Dedifferentiated amniotic fluid mesenchymal stem cell (primary cell): Measurements from ENCODE around the gene TAAR5.
"Not testable (repeated sequence)": the region's sequence is repeated elsewhere in the genome, so short reads cannot be mapped to it uniquely, and the experiment has no call there.

ENCODE experiments used
- DNase-seq: peaks from one replicate; pipeline ENCODE4 v3.0.0-alpha.2; 2016; ENCODE audit errors: extremely low spot score

The TAAR5 gene, protein sequence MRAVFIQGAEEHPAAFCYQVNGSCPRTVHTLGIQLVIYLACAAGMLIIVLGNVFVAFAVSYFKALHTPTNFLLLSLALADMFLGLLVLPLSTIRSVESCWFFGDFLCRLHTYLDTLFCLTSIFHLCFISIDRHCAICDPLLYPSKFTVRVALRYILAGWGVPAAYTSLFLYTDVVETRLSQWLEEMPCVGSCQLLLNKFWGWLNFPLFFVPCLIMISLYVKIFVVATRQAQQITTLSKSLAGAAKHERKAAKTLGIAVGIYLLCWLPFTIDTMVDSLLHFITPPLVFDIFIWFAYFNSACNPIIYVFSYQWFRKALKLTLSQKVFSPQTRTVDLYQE

DNA sequence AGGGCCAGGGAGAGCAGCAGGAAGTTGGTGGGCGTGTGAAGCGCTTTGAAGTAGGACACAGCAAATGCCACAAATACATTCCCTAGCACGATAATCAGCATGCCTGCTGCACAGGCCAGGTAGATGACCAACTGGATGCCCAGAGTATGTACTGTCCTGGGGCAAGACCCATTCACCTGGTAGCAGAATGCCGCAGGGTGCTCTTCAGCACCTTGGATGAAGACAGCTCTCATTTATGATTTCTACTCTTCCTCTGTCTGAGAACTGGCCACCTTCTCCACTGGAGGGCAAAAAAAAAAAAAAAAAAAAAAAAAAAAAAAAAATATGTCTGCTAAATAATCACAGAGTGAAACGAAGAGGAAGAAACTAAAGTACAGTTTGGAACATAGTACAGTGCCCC lies at the start of gene TAAR5:
TAAR5 (minus strand) TSS at position 288 of the 400 bp plus-strand sequence; CDS start at position 233, 55 bp downstream.
- no peak for DNase-seq

DNA sequence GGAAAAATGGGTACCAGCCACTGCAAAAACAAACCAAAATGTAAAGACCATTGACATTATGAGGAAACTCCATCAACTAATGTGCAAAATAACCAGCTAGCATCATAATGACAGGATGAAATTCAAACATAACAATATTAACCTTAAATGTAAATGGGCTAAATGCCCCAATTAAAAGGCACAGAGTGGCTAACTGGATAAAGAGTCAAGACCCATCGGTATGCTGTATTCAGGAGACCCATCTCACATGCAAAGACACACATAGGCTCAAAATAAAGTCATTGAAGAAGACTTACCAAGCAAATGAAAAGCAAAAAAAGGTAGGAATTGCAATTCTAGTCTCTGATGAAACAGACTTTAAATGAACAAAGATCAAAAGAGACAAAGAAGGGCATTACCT lies 47.6 kb upstream of the TAAR5 start:
- DNase-seq, result not testable (repeated sequence)

DNA sequence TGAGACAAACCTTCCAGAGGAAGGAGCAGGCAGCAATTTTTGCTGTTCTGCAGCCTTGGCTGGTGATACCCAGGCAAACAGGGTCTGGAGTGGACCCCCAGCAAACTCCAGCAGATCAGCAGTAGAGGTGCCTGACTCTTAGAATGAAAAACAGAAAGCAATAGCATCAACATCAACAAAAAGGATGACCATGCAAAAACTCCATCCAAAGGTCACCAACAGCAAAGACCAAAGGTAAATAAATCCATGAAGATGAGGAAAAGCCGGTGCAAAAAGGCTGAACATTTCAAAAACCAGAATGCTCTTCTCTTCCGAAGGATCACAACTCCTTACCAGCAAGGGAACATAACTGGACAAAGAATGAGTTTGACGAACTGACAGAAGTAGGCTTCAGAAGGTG lies 46.4 kb upstream of the TAAR5 start:
- DNase-seq, result not testable (repeated sequence)

DNA sequence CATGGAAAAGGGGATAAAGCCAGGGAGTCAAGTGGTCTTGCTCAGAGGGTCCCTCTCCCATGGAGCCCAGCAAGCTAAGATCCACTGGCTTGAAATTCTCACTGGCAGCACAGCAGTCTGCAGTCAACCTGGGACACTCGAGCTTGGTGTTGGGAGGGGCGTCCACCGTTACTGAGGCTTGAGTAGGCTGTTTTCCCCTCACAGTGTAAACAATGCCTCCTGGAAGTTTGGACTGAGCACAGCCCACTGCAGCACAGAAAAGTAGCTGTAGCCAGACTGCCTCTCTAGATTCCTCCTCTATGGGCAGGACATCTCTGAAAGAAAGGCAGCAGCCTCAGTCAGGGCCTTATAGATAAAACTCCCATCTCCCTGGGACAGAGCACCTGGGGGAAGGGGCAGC lies 45.7 kb upstream of the TAAR5 start:
- not testable (repeated sequence) for DNase-seq

DNA sequence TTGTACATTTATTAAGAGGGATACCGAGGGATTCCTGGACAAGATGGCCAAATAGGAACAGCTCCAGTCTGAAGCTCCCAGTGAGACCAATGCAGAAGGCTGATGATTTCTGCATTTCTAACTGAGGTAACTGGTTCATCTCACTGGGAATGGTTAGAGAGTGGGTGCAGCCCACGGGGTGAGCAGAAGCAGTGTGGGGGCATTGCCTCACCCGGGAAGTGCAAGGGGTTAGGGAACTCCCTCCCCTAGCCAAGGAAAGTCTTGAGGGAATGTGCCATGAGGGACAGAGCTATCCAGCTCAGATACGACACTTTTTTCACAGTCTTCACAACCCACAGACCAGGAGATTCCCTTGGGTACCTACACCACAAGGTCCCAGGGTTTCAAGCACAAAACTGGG lies 45.3 kb upstream of the TAAR5 start:
- DNase-seq, result no peak

DNA sequence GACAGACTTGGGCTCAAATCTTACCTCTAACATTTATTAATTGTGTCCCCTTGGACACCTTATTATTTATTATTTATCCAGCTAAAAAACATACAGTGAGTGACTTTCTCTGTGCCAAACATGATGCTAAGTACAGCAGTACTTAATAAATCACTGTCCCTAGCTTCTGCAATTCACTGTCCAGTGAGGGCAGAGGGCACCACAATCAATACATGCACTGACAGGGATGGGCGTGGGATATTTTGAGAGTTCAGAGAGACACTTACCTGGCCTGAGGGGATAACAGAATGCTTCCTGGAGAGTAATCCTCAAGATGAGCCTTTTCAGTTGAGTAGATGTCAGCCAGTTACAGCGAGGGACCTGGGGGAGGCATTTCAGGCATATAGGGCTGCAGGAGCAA lies 43.8 kb upstream of the TAAR5 start:
- no peak for DNase-seq

DNA sequence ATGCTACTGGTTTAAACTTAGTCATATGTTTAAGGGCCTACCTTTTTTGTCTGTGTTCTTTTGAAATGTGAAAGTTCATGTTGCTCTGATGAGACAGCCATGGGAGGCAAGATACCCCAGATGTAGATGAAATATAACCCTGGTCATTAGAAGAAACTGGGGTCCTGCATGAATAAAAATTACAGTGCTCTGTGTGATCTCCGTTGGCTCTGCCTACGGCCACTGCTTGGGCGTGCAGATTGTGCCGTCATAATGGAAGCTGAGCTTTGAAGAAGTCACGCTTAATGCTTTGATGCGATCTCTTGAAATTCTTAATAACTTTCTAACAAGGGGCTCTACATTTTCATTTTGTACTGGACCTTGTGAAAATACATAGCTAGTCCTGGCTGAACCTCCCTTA lies 34.6 kb upstream of the TAAR5 start, which contains the start of gene TAAR2:
TAAR2 (minus strand) TSS at position 101 of the 400 bp plus-strand sequence; CDS start at position 101, 0 bp downstream.
- DNase-seq, result no peak

DNA sequence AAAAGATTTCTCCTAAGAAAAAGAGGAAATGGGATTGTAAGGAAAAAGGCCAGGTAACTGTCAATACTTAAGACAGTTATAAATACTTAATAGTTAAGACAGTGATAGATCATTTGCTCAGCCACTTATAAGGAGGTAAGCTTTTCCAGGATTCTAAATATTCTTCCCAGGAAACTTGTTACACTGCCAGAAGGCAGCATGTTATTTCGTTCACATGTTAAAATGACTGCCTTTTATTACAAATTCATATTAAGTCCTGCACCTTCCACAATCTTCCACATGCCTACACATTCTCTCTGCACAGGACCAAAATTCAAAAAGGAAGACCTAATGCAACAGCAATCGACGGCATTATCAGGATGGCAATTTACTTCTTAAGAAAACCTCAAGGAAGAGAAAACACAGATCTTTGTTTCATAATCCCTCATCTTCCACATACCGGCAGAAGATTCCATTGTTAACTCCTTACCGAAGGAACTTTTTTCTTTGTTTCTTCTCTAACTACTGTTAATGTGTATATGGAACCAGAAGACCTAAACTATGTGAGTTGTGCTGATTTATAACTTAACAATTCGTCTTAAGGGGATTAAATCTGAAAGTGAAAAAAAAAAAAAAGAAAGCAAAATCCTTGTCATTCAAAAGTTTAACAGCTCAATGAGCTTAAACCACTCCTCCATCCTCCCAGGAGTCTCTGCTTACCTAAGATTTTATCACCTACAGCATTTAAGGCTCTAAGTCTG lies 33.7 kb upstream of the TAAR5 start:
- DNase-seq, result no peak

DNA sequence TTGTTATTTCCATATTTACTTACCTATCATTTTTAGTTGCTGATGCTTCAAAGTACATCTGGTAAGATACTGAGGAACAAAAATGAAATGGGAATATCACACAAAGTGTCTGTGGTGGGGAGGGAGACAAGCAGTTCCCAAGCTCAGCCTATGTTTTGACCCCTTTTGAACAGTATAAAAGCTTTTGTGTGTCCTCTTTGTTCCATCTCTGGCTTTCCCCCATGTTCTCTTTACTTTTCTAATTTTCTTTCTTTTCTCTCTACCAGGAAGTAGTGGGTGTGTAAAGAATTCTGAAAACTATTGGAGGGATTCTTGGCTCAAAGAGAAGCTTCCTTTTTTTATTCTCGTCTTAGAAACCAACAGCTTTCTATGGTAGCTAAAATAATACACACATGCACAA lies 27.1 kb upstream of the TAAR5 start:
- DNase-seq, result no peak

DNA sequence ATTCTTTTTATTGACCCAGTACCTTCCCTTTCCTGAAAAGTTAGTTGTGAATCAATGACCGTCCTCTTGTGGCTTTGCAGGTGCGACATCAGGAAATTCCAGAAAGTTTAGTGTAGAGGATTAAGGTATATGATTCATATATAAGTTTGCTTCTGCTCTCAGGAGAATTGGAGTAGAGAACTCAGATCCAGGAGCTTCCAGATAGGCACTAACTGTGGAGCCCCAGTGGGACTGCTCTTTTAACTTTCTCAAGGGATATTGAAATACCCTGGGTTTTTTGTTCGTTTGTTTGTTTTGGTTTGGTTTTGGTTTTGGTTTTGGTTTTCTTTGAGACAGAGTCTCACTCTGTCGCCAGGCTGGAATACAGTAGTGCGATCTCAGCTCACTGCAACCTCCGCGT lies 25.0 kb upstream of the TAAR5 start:
- DNase-seq, result no peak

DNA sequence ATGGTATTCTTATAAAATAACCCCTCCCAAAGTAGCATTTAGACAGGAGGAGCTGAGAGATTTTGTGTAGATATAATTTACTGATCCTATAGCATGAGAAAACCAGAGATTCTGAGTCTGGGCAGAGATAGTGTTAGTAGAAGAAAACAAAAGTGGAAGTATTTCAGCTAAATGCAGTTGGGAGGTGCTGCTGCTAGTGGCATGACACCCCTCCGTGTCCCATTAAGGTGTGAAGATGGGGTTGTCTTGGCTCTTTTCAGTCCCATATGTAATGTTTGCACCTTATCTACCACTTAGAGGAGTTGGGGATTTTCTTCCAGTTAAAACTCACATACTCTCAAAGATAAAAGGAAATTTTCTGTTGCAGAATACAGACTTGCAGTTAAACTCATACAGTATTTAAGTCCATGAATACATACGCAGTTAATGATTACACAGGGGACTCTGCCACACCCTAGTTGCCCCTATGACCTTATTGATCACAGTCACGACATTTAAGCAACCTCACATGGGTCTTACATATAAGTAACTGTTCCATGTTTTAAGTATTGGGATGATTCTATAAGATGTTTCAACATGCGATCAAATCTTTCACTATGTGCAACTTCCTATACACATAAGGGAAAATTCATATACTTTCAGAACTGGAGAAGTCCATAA lies 23.0 kb upstream of the TAAR5 start:
- DNase-seq, result no peak

DNA sequence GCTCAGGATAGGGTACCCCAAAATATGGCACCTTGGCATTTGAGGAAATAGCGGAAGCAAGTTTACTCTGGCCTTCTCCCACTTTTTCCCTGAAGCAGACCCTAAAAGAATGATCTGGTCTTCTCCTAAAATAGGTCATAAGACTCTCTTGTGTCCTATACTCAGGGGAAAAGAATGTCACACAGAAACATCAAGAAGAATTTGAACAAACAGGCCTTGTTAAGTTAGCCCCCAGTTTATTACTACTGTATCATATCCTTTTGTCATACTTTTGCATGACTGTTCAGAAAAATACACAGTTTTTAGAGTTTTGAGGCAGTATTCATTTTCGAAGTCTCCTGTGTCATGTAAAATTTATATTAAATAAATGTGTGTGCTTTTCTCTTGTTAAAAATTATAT lies 22.1 kb upstream of the TAAR5 start:
- DNase-seq, result no peak

DNA sequence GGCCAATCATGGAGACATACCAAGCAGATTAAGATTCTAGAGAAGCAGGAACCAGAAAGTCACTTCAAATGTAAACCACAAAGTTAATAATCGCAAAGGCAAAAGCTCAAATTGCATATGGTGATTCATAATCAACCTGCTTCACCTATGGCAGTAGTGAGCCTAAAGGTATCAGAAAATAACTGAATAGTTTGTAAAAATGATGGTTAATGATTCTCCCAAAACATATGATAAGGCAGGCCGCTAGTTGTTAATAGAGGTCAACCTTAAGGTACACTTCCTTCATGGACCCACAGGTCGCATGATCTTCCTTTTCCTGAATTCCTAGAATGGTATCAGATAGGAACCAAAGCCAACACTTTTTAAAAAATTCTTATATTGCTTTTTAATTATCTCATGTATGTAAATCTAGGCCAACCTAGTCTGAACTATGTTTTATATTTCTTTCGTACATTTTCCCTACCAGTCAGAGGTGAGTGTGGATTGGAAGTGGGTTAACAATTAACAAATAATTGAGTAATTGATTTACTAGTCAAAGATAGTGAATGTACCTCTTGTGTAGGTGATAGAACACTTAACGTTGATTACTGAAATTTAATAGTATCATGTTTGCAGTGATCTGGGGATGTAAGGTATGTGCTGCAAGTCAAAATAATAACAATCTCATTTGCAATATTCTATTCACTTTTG lies 18.1 kb upstream of the TAAR5 start:
- no peak for DNase-seq

DNA sequence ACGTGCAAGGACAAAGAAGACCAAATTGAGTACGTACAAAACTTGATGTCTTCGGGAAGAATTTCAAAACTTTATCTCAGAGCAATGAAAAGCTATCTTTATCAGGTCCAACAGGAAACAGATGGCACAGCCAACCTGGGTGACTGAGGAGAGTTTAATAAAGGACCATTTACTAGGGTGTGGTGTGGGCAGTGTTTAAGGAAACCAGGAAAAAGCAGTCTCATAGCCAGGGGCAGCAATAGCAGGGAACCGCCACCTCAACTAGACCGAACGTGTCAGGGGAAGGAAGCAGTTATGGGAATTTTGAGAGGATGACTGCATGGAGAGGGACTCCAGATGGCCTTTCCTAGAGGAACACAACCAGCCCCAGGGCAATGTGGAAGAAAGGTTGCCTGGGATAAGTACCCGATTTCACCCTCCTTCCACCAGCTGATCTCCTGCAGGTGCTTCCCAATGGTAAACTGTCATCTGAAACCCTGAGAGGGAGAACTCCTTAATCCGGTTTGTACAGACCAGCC lies 15.2 kb upstream of the TAAR5 start:
- DNase-seq, result no peak

DNA sequence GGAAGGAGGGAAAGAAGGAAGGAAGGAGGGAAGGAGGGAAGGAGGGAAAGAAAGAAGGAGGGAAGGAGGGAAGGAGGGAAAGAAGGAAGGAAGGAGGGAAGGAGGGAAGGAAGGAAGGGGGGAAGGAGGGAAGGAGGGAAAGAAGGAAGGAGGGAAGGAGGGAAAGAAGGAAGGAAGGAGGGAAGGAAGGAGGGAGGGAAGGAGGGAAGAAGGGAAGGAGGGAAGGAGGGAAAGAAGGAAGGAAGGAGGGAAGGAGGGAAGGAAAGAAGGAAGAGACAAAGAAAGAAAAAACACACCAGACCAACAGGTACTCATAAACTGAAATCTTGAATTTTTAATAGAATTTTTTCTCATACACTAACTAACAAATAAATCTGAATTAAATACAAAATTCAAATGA lies 11.4 kb upstream of the TAAR5 start:
- not testable (repeated sequence) for DNase-seq

DNA sequence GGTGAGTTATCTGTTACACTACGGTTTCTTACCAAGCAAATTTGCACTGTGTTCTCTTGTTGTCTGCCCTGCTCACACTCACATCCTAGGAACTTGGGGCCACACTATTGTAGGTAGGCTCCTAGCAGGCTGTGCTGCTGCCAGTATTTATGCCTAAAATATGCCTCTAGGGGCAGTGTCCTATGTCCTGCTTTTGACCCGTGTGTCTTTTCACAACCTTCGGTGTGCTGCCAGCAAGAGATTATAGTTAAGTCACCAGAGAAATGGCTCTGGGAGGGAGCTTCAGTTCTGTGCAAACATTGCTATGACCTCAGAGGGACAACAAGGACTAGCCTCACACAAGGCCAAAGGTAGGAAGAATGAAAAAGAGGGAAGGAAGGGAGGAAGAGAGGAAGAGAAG lies 8.9 kb upstream of the TAAR5 start:
- DNase-seq, result no peak

DNA sequence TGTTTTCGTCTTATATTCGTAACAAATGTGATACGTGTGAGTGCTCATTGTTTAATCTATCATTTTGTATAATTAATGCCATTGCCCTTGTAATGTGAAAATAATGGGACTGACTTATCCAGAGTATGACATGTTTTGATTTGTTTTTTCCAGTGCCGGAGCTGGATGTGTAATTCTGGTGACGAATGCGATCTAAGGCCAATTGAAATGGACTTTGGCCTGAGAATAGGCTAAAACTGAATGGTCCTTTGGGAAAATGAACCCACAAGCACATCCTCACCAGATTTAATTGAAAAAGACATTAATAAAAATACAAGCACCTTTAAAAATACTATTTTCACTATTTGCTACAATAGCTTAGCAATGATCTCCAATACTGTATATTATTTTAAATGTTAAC lies 6.7 kb upstream of the TAAR5 start:
- no peak for DNase-seq

DNA sequence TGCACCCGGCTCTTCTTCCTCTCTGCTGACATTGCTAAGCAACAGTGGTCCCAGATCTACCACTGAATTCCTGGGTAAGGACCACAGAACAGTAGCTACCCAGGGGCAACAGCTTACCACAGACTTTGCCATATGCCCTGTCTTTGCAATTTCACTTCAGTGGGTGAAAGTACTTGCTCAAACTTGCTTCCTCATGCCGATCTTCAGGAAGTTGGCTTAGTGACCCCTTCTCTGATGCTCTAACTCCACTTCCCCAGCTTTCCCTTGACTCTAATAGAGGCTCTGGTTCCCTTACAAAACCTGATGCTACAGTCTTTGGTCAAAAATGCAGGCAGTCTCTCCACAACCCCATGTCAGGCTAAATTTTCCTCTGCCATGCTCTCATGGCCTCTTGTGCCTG lies 3.3 kb upstream of the TAAR5 start:
- no peak for DNase-seq

DNA sequence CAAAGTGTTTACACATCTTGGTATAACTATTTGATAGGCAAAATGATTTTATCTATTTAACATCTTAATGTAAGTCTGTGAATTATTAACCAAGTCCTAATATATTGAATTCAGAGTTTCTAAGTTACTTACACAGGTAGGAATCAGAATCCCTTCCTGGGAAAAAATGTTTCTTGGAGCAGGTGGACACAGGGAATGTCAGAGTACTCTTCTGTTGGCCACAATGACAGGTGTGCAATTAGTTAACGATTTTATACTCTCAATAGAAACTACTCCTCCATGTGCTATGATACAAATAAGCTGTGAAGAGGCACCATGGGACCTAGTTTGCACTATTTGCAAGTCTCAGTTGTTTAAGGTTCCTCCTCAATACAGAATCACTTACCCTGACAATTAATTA lies 821 bp upstream of the TAAR5 start:
- no peak for DNase-seq

DNA sequence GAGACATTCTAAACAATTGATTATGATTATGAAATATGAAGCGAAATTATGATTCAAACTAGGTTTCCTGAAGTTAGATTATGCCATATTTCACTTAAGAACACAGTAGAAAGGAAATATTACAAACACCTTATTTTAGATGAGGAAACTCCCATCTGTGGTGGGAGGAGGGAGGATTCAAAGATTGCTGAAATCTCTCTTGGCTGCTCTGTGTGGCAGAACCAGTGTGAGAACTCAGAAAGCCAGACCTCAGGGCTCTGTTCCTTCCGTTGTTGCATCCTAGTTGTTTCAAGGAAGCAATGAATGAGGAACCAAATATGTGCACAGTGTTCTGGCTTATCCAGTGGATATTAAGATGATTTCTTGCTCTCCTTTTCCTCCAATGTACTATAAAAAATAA lies 2.1 kb downstream of the TAAR5 start:
- no peak for DNase-seq

DNA sequence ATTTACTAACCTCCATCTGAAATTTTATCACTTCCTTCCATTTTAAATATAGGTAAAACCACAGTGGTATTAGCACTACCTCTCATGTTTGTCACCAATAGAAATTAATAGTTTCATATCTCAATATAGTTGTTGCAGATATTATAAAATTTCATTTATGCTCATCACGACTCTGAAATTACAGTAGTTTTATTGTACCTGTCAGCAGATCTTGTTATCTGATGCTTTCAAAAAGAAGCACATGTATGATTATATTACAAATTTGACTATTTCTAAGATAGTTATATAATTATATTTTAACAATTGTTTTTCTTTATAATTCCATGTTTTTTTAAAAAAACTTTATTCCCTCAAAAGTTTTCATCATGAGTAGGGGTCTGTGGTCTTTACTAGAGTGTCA lies 4.8 kb downstream of the TAAR5 start:
- no peak for DNase-seq

DNA sequence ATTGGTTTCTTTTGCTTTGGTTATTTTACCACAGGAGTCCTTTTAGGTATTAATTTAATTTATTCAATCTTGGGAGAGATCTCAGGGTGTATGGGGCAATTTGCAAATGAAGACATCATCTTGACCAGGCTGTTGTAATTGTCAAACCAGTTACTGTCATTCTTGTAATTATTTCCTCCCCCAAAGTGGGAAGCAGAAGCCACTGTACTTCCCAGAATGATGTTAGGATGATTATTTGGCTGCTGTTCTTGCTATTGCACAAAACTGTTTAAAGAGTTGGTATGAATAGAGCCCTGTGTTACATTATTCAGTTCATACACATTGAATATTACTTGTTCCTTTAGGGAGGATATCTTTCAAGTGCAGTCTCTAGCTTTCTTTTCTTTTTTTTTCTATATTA lies 17.8 kb downstream of the TAAR5 start:
- DNase-seq, result no peak
